EH (cell line): ENCODE measurements around the gene SMIM1.

Experiments used
- DNase-seq: peaks from one replicate; pipeline ENCODE4 v3.0.0-alpha.2; 2015; ENCODE audit warnings: low read depth

SMIM1 gene

GRCh38 chr1:3772715-3773571, at the start of gene SMIM1:
Gene SMIM1 (plus strand): TSS chr1:3772749. CDS start chr1:3775374, 2,625 bp downstream.
- DNase-seq, result no peak

GRCh38 chr1:3722846-3723245, 49.7 kb upstream of the SMIM1 start:
- DNase-seq, result no peak

- peak; percentile 58 for DNase-seq
Measured at GRCh38 chr1:3724416-3725030, 48.0 kb upstream of the SMIM1 start.

GRCh38 chr1:3725366-3725765, 47.2 kb upstream of the SMIM1 start:
- DNase-seq, result no peak

- peak; percentile 18 for DNase-seq
Measured at GRCh38 chr1:3727042-3727824, 45.3 kb upstream of the SMIM1 start.

- DNase-seq, result no peak
Measured at GRCh38 chr1:3727825-3728776, 44.4 kb upstream of the SMIM1 start.

GRCh38 chr1:3729594-3730542, 42.7 kb upstream of the SMIM1 start:
- DNase-seq, result no peak

- no peak for DNase-seq
Measured at GRCh38 chr1:3730543-3731247, 41.9 kb upstream of the SMIM1 start.

- DNase-seq, result no peak
Measured at GRCh38 chr1:3731583-3732433, 40.7 kb upstream of the SMIM1 start.

- DNase-seq, result no peak
Measured at GRCh38 chr1:3732434-3733093, 40.0 kb upstream of the SMIM1 start.

- DNase-seq, result no peak
Measured at GRCh38 chr1:3733094-3733882, 39.3 kb upstream of the SMIM1 start.

- no peak for DNase-seq
Measured at GRCh38 chr1:3733883-3734589, 38.5 kb upstream of the SMIM1 start.

- DNase-seq, result no peak
Measured at GRCh38 chr1:3734602-3735001, 37.9 kb upstream of the SMIM1 start.

GRCh38 chr1:3735027-3735681, 37.4 kb upstream of the SMIM1 start:
- DNase-seq, result no peak

- no peak for DNase-seq
Measured at GRCh38 chr1:3735688-3736087, 36.9 kb upstream of the SMIM1 start.

GRCh38 chr1:3736131-3736561, 36.4 kb upstream of the SMIM1 start:
- DNase-seq, result no peak
